ENCODE measurements around the gene RTP5. TPM values are rescaled to one million over a fixed set of nuclear protein-coding genes. Genes with fewer than 3 reads are reported as not detected.
A peak's percentile ranks its signal among the peaks of the same experiment; 100 is the strongest.

Gene RTP5
- total RNA-seq, 1 donor from 2014 or later: not detected

GRCh38 chr2:241844066-241844728 is 25.3 kb upstream of the RTP5 start:
- H3K4me2 ChIP-seq (ENCODE audit: low read length): peak overlapping the region; percentile 82
- Mint-ChIP-seq H3K4me1 (ENCODE audit: low read depth, unreplicated experiment) (no peaks in the 10 kb centered on the region), H3K36me3 (ENCODE audit: low read depth, unreplicated experiment) (peaks cover 2% of the 10 kb centered on the region), H3K9me3 (ENCODE audit: unreplicated experiment) (no peaks in the 10 kb centered on the region), H3K27me3 (ENCODE audit: low read depth, unreplicated experiment) (peaks cover 26% of the 10 kb centered on the region), H3K27ac (ENCODE audit: unreplicated experiment) (no peak overlapping the region), H3K4me3 (ENCODE audit: unreplicated experiment) (peak overlapping the region; percentile 70)
- no peak overlapping the region for H3K27ac ChIP-seq (ENCODE audit: low read depth, low read length)
- peak; percentile 34 for DNase-seq (ENCODE audit: low read depth)
- no peaks in the 10 kb centered on the region for H3K36me3 ChIP-seq (ENCODE audit: insufficient read depth, low read length)
- H3K9me3 ChIP-seq (ENCODE audit: insufficient read depth, low read depth, low read length): no peaks in the 10 kb centered on the region
- no peak overlapping the region for H3K4me3 ChIP-seq (ENCODE audit: insufficient read depth, low read depth, low read length)
- no peaks in the 10 kb centered on the region for H3K79me2 ChIP-seq (ENCODE audit: insufficient read depth, low read length)
- peak overlapping the region; percentile 67 for H3K9ac ChIP-seq (ENCODE audit: low read length)
- H2AFZ ChIP-seq (ENCODE audit: low read depth, low read length): peak overlapping the region; percentile 60
- no peak for FAIRE-seq
- H3K4me1 ChIP-seq (ENCODE audit: insufficient read depth, low read length): no peaks in the 10 kb centered on the region
- H3K27me3 ChIP-seq (ENCODE audit: insufficient read depth, low read length): peaks cover 19% of the 10 kb centered on the region
- H4K20me1 ChIP-seq (ENCODE audit: insufficient read depth, low read length): no peaks in the 10 kb centered on the region
- TF ChIP-seq EZH2 (IDR thresholded peaks at IDR 0.05; ENCODE audit: insufficient read depth, low read length) (no peak), CTCF (IDR thresholded peaks at IDR 0.05; ENCODE audit: insufficient read depth, low read depth, low read length) (no peak)

- no peak overlapping the region for H2AFZ ChIP-seq (ENCODE audit: low read depth, low read length)
- Mint-ChIP-seq H3K9me3 (ENCODE audit: unreplicated experiment) (no peaks in the 10 kb centered on the region), H3K4me1 (ENCODE audit: low read depth, unreplicated experiment) (no peaks in the 10 kb centered on the region), H3K4me3 (ENCODE audit: unreplicated experiment) (no peak overlapping the region), H3K27me3 (ENCODE audit: low read depth, unreplicated experiment) (peaks cover 26% of the 10 kb centered on the region), H3K27ac (ENCODE audit: unreplicated experiment) (no peak overlapping the region), H3K36me3 (ENCODE audit: low read depth, unreplicated experiment) (peaks cover 2% of the 10 kb centered on the region)
- peak overlapping the region; percentile 82 for H3K4me2 ChIP-seq (ENCODE audit: low read length)
- no peak for DNase-seq (ENCODE audit: low read depth)
- H3K4me3 ChIP-seq (ENCODE audit: insufficient read depth, low read depth, low read length): no peak overlapping the region
- H4K20me1 ChIP-seq (ENCODE audit: insufficient read depth, low read length): no peaks in the 10 kb centered on the region
- no peaks in the 10 kb centered on the region for H3K9me3 ChIP-seq (ENCODE audit: insufficient read depth, low read depth, low read length)
- H3K79me2 ChIP-seq (ENCODE audit: insufficient read depth, low read length): no peaks in the 10 kb centered on the region
- H3K4me1 ChIP-seq (ENCODE audit: insufficient read depth, low read length): no peaks in the 10 kb centered on the region
- TF ChIP-seq EZH2 (IDR thresholded peaks at IDR 0.05; ENCODE audit: insufficient read depth, low read length) (no peak), CTCF (IDR thresholded peaks at IDR 0.05; ENCODE audit: insufficient read depth, low read depth, low read length) (no peak)
- FAIRE-seq: no peak
- no peak overlapping the region for H3K9ac ChIP-seq (ENCODE audit: low read length)
- H3K36me3 ChIP-seq (ENCODE audit: insufficient read depth, low read length): no peaks in the 10 kb centered on the region
- H3K27me3 ChIP-seq (ENCODE audit: insufficient read depth, low read length): peaks cover 16% of the 10 kb centered on the region
- H3K27ac ChIP-seq (ENCODE audit: low read depth, low read length): no peak overlapping the region
Observed at GRCh38 chr2:241844831-241845578, 24.5 kb upstream of the RTP5 start.

- DNase-seq (ENCODE audit: low read depth): no peak
- no peak overlapping the region for H3K9ac ChIP-seq (ENCODE audit: low read length)
- no peaks in the 10 kb centered on the region for H3K79me2 ChIP-seq (ENCODE audit: insufficient read depth, low read length)
- H3K27me3 Mint-ChIP-seq (ENCODE audit: low read depth, unreplicated experiment): peaks cover 26% of the 10 kb centered on the region
- H3K36me3 Mint-ChIP-seq (ENCODE audit: low read depth, unreplicated experiment): peaks cover 2% of the 10 kb centered on the region
- no peaks in the 10 kb centered on the region for H3K9me3 ChIP-seq (ENCODE audit: insufficient read depth, low read depth, low read length)
- H3K4me1 ChIP-seq (ENCODE audit: insufficient read depth, low read length): no peaks in the 10 kb centered on the region
- H3K27ac ChIP-seq (ENCODE audit: low read depth, low read length): no peak overlapping the region
- FAIRE-seq: no peak
- no peak overlapping the region for H3K27ac Mint-ChIP-seq (ENCODE audit: unreplicated experiment)
- H3K4me1 Mint-ChIP-seq (ENCODE audit: low read depth, unreplicated experiment): no peaks in the 10 kb centered on the region
- H3K9me3 Mint-ChIP-seq (ENCODE audit: unreplicated experiment): no peaks in the 10 kb centered on the region
- no peak for TF ChIP-seq EZH2 (IDR thresholded peaks at IDR 0.05; ENCODE audit: insufficient read depth, low read length)
- H3K36me3 ChIP-seq (ENCODE audit: insufficient read depth, low read length): no peaks in the 10 kb centered on the region
- no peak overlapping the region for H3K4me3 ChIP-seq (ENCODE audit: insufficient read depth, low read depth, low read length)
- H3K4me3 Mint-ChIP-seq (ENCODE audit: unreplicated experiment): no peak overlapping the region
- no peak overlapping the region for H2AFZ ChIP-seq (ENCODE audit: low read depth, low read length)
- H3K4me2 ChIP-seq (ENCODE audit: low read length): no peak overlapping the region
- H4K20me1 ChIP-seq (ENCODE audit: insufficient read depth, low read length): no peaks in the 10 kb centered on the region
- H3K27me3 ChIP-seq (ENCODE audit: insufficient read depth, low read length): peaks cover 16% of the 10 kb centered on the region
Observed at GRCh38 chr2:241846406-241846805, 23.1 kb upstream of the RTP5 start.
